HepG2 (cell line): ENCODE data around the gene RFTN1. TPM values are rescaled to one million over a fixed set of nuclear protein-coding genes. Genes with fewer than 3 reads are reported as not detected.

ENCODE experiments used
- ATAC-seq: fragments of 200-7000 bp; cut with Tn5 transposase; 3 replicates; pipeline ENCODE4 v1.9.1; 2020; ENCODE audit warnings: mild to moderate bottlenecking, moderate library complexity
- BruUV-seq: library from RNA; stranded (reverse); fragments of 400-500 nt; replicated peaks from 2 replicates; lab custom pipeline; 2021; lab: Mats Ljungman, UMichigan
- CTCF ChIA-PET: fragments of 300-600 bp; formaldehyde crosslinking; extraction: SDS; loops from one replicate; lab custom pipeline; 2021; ENCODE audit warnings: low total read pairs, inconsistent platforms, low intra/inter-chr PET ratio; lab: Yijun Ruan, JAX
- POLR2A ChIA-PET: fragments of 350-600 bp; sonication (Branson Sonifier 250); formaldehyde crosslinking; loops from one replicate; lab custom pipeline; 2020; ENCODE audit warnings: antibody characterized with exemption, inconsistent platforms; lab: Yijun Ruan, JAX
- DNase-seq: peaks from one replicate; pipeline ENCODE4 v3.0.0-alpha.2; 2015; ENCODE audit warnings: low spot score
- FAIRE-seq: peaks from 3 replicates; lab custom pipeline; 2011; peaks lifted over from hg19 to GRCh38; lab: Jason Lieb, UNC
- H2AFZ ChIP-seq: one replicate; pipeline ENCODE4 v1.6.1; 2011; ENCODE audit warnings: low read length, inconsistent platforms
- H3K27ac ChIP-seq: fragments of 300-600 bp; 3 replicates; pipeline ENCODE4 v1.8.0; 2011; ENCODE audit warnings: mixed run types, mild to moderate bottlenecking, mixed read lengths, low read length, inconsistent platforms; ENCODE audit not compliant: insufficient read depth; ENCODE audit errors: extremely low read length
- H3K27me3 ChIP-seq, 2 experiments: fragments of 200-600 bp in 1 of 2; 2 replicates in 1 of 2; 3 replicates in 1 of 2; pipeline versions ENCODE4 v1.6.0 to v1.8.0; 2011; ENCODE audit warnings: low read length in 2 of 2, mild to moderate bottlenecking in 2 of 2, moderate library complexity in 2 of 2, inconsistent platforms in 1 of 2; ENCODE audit not compliant: insufficient read depth in 2 of 2, control insufficient read depth in 1 of 2
- H3K36me3 ChIP-seq, 2 experiments: fragments of 200-600 bp in 1 of 2; replicated peaks in 1 of 2; 2 replicates in 1 of 2; 3 replicates in 1 of 2; pipeline versions ENCODE4 v1.5.1 to v1.8.0; 2011; ENCODE audit warnings: low read length in 2 of 2, inconsistent platforms in 1 of 2; ENCODE audit not compliant: insufficient read depth in 2 of 2, control insufficient read depth in 1 of 2
- H3K4me1 ChIP-seq: 2 replicates; pipeline ENCODE4 v1.5.1; 2012; ENCODE audit warnings: low read length, inconsistent platforms; ENCODE audit not compliant: insufficient read depth
- H3K4me2 ChIP-seq: 2 replicates; pipeline ENCODE4 v1.6.0; 2011; ENCODE audit warnings: low read depth, low read length, inconsistent platforms
- H3K4me3 ChIP-seq, 3 experiments: fragments of 200-600 bp in 1 of 3; sonication (generic), shearing (Covaris generic) in 1 of 3; replicated peaks in 1 of 3; 2 replicates each; pipeline ENCODE4 v1.5.1; 2011 to 2016; ENCODE audit warnings: low read length in 3 of 3, inconsistent platforms in 2 of 3, low read depth in 2 of 3, mild to moderate bottlenecking in 2 of 3, control low read depth in 1 of 3, mixed read lengths in 1 of 3; ENCODE audit not compliant: insufficient read depth in 1 of 3
- H3K79me2 ChIP-seq: one replicate; pipeline ENCODE4 v1.6.1; 2011; ENCODE audit warnings: low read length, inconsistent platforms; ENCODE audit not compliant: insufficient read depth
- H3K9ac ChIP-seq: 2 replicates; pipeline ENCODE4 v1.6.0; 2011; ENCODE audit warnings: mild to moderate bottlenecking, low read depth, low read length, inconsistent platforms; ENCODE audit not compliant: insufficient read depth
- H3K9me3 ChIP-seq: 2 replicates; pipeline ENCODE4 v1.5.1; 2012; ENCODE audit warnings: mild to moderate bottlenecking, low read length
- H4K20me1 ChIP-seq: 2 replicates; pipeline ENCODE4 v1.6.0; 2011; ENCODE audit warnings: inconsistent platforms, mild to moderate bottlenecking, low read length, moderate library complexity; ENCODE audit not compliant: insufficient read depth
- BORCS8-MEF2B ChIP-seq: sonication (generic); formaldehyde crosslinking; IDR thresholded peaks from 2 replicates; pipeline ENCODE4 v1.8.0; 2022; ENCODE audit warnings: mild to moderate bottlenecking, missing genetic modification reagents
- CBFB ChIP-seq: sonication (generic); formaldehyde crosslinking; IDR thresholded peaks from 2 replicates; pipeline ENCODE4 v1.4.0; 2020; ENCODE audit warnings: missing genetic modification reagents
- DNMT3B ChIP-seq: conservative IDR thresholded peaks from 2 replicates; pipeline ENCODE4 v1.6.1; 2016; ENCODE audit warnings: missing biosample characterization, control low read depth
- PAF1 ChIP-seq: IDR thresholded peaks from 2 replicates; pipeline ENCODE4 v1.6.1; 2016; ENCODE audit warnings: missing genetic modification reagents, missing compliant biosample characterization
- REL ChIP-seq: sonication (generic); formaldehyde crosslinking; conservative IDR thresholded peaks from 2 replicates; pipeline ENCODE4 v1.8.0; 2022; ENCODE audit warnings: mild to moderate bottlenecking, missing genetic modification reagents, moderate library complexity
- ZFP37 ChIP-seq: sonication (generic); formaldehyde crosslinking; IDR thresholded peaks from 2 replicates; pipeline ENCODE4 v1.4.0; 2020; ENCODE audit warnings: missing genetic modification reagents, borderline replicate concordance
- ZFP90 ChIP-seq: sonication (generic); formaldehyde crosslinking; IDR thresholded peaks from 2 replicates; pipeline ENCODE4 v1.8.0; 2022; ENCODE audit warnings: missing genetic modification reagents, mild to moderate bottlenecking, inconsistent platforms, borderline replicate concordance
- ZNF264 ChIP-seq: sonication (generic); formaldehyde crosslinking; IDR thresholded peaks from 2 replicates; pipeline ENCODE4 v1.4.0; 2020; ENCODE audit warnings: missing genetic modification reagents
- ZNF292 ChIP-seq: sonication (generic); formaldehyde crosslinking; IDR thresholded peaks from 2 replicates; pipeline ENCODE4 v1.8.1; 2022; ENCODE audit warnings: mild to moderate bottlenecking, low read depth, missing genetic modification reagents, borderline replicate concordance
- ZNF343 ChIP-seq: sonication (generic); formaldehyde crosslinking; IDR thresholded peaks from 2 replicates; pipeline ENCODE4 v1.4.0; 2020; ENCODE audit warnings: mild to moderate bottlenecking, missing genetic modification reagents
- ZNF550 ChIP-seq: sonication (generic); formaldehyde crosslinking; IDR thresholded peaks from 2 replicates; pipeline ENCODE4 v1.4.0; 2020; ENCODE audit warnings: mild to moderate bottlenecking, missing genetic modification reagents, borderline replicate concordance
- ZNF850 ChIP-seq: sonication (generic); formaldehyde crosslinking; conservative IDR thresholded peaks from 2 replicates; pipeline ENCODE4 v1.9.0; 2021; ENCODE audit warnings: mild to moderate bottlenecking, missing genetic modification reagents
- WGBS: methylation state at CpG from one replicate; pipeline ENCODE4 v1.1.6; 2017; ENCODE audit warnings: low lambda C conversion rate; 5-methylcytosine and 5-hydroxymethylcytosine counted together
- in situ Hi-C: cut with HindIII; loops from 2 replicates; pipeline ENCODE4 v1.10.0; 2017; ENCODE audit warnings: low pct_unique_long_range_greater_than_20kb; ENCODE audit not compliant: extremely low pct_ligation_motif_present
- intact Hi-C: fragments of 100-400 bp; cut with micrococcal nuclease; formaldehyde crosslinking; loops from one replicate; pipeline ENCODE4 v1.10.0; 2022; ENCODE audit not compliant: unreplicated experiment
- polyA plus RNA-seq, 8 experiments: library from polyadenylated mRNA; depleted of rRNA in 3 of 8; stranded (reverse) in 7 of 8; unstranded in 1 of 8; fragments of >200 nt; fragmentation: Illumina TruSeq in 4 of 8; extraction: Trizol in 4 of 8; gene quantifications; 2 replicates each; pipeline versions ENCODE4 v1.2.1 to v1.2.3, GENCODE V29; 2011 to 2016; ENCODE audit warnings: low read depth in 4 of 8, missing spikeins in 1 of 8, mixed read lengths in 1 of 8; ENCODE audit not compliant: insufficient read depth in 1 of 8
- total RNA-seq, 5 experiments: library from RNA; depleted of rRNA; stranded (reverse); fragments of >200 nt; fragmentation: Illumina TruSeq; extraction: Trizol; gene quantifications; 2 replicates each; pipeline ENCODE4 v1.2.3, GENCODE V29; 2016; ENCODE audit warnings: low read depth in 1 of 5
- TF ChIP-seq, protein P1 (sequence below): sonication (generic); formaldehyde crosslinking; IDR thresholded peaks from 2 replicates; pipeline ENCODE4 v1.4.0; 2020; ENCODE audit warnings: mild to moderate bottlenecking, missing genetic modification reagents
- TF ChIP-seq, protein P2 (sequence below): sonication (generic); formaldehyde crosslinking; IDR thresholded peaks from 2 replicates; pipeline ENCODE4 v1.5.0; 2020; ENCODE audit warnings: missing genetic modification reagents
- TF ChIP-seq, protein P3 (sequence below): sonication (generic); formaldehyde crosslinking; IDR thresholded peaks from 2 replicates; pipeline ENCODE4 v1.4.0; 2020; ENCODE audit warnings: missing genetic modification reagents
- TF ChIP-seq, protein P4 (sequence below): sonication (generic); formaldehyde crosslinking; conservative IDR thresholded peaks from 2 replicates; pipeline ENCODE4 v1.5.0; 2020; ENCODE audit warnings: missing genetic modification reagents
- TF ChIP-seq, protein P5 (sequence below): sonication (generic); formaldehyde crosslinking; IDR thresholded peaks from 2 replicates; pipeline ENCODE4 v1.8.0; 2022; ENCODE audit warnings: missing genetic modification reagents, mild to moderate bottlenecking, inconsistent platforms, borderline replicate concordance

RFTN1 gene
- total and polyA plus RNA-seq, 2 of the 13 experiments (the other 11 are each of a cell fraction or from before 2014, with no cell fraction given): not detected

DNA sequence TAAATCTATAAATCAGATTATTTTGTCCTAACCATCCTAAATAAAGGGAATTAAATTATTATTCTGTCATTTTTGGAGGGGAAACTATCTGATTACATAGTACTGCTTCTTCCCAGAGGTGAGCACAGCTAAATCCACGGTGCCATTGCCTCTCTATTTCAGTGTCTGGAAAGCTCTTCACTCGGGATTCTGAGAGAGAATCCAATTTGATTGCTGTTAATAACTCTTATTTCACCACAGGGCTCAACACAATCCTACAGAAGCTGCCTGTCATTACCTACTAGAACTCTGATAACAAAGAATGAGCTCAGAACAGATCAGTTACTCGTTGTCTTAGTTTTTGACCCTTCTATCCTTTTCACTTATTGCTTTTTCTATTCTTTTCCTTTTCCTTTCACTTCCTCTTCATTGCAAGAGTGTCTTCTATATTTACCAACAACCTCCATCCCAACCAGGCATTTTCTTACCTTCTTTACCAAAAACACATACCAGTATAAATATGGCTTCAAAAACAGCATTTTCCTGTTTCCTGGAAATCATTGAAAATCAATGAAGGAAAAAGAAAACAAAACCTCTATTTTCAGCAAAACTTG, 218.1 kb downstream of the RFTN1 start:
- DNase-seq (no peak), ATAC-seq (no peak), FAIRE-seq (no peak)
- ChIA-PET CTCF (no interaction called here), POLR2A (no interaction called here)
- H3K4me2 ChIP-seq: no peak overlapping the region
- no peak overlapping the region for H3K9ac ChIP-seq
- in situ Hi-C loops (loop anchor here (10.0 kb wide), 1 partner anchor 219 kb away; the partner anchor contains the start of gene RFTN1), intact Hi-C loops (no loop called here)
- H3K4me1 ChIP-seq: no peaks in the 10 kb centered on the region
- H3K27me3 ChIP-seq: no peaks in the 10 kb centered on the region
- H2AFZ ChIP-seq: no peak overlapping the region
- 93% methylated on average over 3 of the region's 3 CpGs for WGBS
- H3K36me3 ChIP-seq: peaks cover 4 to 55% of the 10 kb centered on the region in 2 experiments
- H3K79me2 ChIP-seq: no peaks in the 10 kb centered on the region
- no peak overlapping the region for H3K27ac ChIP-seq
- no peaks in the 10 kb centered on the region for H4K20me1 ChIP-seq
- H3K9me3 ChIP-seq: peaks cover 10% of the 10 kb centered on the region; the same call in 1 of the 2 replicates
- no TSS peak for BruUV-seq
- H3K4me3 ChIP-seq: no peak overlapping the region
- TF ChIP-seq REL (CRISPR knock-in tag) (no peak), PAF1 (CRISPR knock-in tag) (no peak), ZNF264 (CRISPR knock-in tag) (no peak), ZNF550 (CRISPR knock-in tag) (no peak), ZFP37 (CRISPR knock-in tag) (no peak), ZFP90 (CRISPR knock-in tag) (no peak), ZNF850 (CRISPR knock-in tag) (no peak), ZNF292 (CRISPR knock-in tag) (no peak), DNMT3B (CRISPR knock-in tag) (no peak), CBFB (CRISPR knock-in tag) (no peak), ZNF343 (no peak), BORCS8-MEF2B (CRISPR knock-in tag) (no peak)
- TF ChIP-seq, protein P1, sequence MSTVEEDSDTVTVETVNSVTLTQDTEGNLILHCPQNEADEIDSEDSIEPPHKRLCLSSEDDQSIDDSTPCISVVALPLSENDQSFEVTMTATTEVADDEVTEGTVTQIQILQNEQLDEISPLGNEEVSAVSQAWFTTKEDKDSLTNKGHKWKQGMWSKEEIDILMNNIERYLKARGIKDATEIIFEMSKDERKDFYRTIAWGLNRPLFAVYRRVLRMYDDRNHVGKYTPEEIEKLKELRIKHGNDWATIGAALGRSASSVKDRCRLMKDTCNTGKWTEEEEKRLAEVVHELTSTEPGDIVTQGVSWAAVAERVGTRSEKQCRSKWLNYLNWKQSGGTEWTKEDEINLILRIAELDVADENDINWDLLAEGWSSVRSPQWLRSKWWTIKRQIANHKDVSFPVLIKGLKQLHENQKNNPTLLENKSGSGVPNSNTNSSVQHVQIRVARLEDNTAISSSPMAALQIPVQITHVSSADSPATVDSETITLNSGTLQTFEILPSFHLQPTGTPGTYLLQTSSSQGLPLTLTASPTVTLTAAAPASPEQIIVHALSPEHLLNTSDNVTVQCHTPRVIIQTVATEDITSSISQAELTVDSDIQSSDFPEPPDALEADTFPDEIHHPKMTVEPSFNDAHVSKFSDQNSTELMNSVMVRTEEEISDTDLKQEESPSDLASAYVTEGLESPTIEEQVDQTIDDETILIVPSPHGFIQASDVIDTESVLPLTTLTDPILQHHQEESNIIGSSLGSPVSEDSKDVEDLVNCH: no peak
- TF ChIP-seq, protein P2, sequence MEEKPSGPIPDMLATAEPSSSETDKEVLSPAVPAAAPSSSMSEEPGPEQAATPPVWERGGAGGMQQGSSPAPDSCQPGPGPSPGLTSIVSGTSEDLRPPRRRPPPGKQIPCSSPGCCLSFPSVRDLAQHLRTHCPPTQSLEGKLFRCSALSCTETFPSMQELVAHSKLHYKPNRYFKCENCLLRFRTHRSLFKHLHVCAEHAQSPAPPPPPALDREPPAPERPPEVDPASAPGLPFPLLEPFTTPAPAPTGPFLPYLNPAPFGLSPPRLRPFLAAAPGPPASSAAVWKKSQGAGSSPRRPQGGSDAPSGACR (CRISPR knock-in tag): no peak
- TF ChIP-seq, protein P3, sequence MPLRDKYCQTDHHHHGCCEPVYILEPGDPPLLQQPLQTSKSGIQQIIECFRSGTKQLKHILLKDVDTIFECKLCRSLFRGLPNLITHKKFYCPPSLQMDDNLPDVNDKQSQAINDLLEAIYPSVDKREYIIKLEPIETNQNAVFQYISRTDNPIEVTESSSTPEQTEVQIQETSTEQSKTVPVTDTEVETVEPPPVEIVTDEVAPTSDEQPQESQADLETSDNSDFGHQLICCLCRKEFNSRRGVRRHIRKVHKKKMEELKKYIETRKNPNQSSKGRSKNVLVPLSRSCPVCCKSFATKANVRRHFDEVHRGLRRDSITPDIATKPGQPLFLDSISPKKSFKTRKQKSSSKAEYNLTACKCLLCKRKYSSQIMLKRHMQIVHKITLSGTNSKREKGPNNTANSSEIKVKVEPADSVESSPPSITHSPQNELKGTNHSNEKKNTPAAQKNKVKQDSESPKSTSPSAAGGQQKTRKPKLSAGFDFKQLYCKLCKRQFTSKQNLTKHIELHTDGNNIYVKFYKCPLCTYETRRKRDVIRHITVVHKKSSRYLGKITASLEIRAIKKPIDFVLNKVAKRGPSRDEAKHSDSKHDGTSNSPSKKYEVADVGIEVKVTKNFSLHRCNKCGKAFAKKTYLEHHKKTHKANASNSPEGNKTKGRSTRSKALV (CRISPR knock-in tag): no peak
- TF ChIP-seq, protein P4, sequence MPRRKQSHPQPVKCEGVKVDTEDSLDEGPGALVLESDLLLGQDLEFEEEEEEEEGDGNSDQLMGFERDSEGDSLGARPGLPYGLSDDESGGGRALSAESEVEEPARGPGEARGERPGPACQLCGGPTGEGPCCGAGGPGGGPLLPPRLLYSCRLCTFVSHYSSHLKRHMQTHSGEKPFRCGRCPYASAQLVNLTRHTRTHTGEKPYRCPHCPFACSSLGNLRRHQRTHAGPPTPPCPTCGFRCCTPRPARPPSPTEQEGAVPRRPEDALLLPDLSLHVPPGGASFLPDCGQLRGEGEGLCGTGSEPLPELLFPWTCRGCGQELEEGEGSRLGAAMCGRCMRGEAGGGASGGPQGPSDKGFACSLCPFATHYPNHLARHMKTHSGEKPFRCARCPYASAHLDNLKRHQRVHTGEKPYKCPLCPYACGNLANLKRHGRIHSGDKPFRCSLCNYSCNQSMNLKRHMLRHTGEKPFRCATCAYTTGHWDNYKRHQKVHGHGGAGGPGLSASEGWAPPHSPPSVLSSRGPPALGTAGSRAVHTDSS (CRISPR knock-in tag): no peak
- TF ChIP-seq, protein P5, sequence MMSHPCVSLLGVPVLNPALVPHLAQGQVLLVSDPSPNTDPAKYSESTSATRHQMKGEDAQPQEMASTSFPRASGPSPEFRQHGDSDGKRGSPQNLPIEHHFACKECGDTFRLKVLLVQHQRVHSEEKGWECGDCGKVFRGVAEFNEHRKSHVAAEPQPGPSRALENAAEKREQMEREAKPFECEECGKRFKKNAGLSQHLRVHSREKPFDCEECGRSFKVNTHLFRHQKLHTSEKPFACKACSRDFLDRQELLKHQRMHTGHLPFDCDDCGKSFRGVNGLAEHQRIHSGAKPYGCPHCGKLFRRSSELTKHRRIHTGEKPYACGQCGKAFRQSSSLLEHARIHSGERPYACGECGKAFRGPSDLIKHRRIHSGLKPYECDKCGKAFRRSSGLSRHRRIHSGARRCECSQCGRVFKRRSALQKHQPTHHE (CRISPR knock-in tag): no peak
